ENCODE measurements around the gene SEMA3G. TPM values are rescaled to one million over a fixed set of nuclear protein-coding genes. Genes with fewer than 3 reads are reported as not detected.
A peak's percentile ranks its signal among the peaks of the same experiment; 100 is the strongest.

The SEMA3G gene
- total RNA-seq, 1 experiment from 2014 or later = not detected

DNA sequence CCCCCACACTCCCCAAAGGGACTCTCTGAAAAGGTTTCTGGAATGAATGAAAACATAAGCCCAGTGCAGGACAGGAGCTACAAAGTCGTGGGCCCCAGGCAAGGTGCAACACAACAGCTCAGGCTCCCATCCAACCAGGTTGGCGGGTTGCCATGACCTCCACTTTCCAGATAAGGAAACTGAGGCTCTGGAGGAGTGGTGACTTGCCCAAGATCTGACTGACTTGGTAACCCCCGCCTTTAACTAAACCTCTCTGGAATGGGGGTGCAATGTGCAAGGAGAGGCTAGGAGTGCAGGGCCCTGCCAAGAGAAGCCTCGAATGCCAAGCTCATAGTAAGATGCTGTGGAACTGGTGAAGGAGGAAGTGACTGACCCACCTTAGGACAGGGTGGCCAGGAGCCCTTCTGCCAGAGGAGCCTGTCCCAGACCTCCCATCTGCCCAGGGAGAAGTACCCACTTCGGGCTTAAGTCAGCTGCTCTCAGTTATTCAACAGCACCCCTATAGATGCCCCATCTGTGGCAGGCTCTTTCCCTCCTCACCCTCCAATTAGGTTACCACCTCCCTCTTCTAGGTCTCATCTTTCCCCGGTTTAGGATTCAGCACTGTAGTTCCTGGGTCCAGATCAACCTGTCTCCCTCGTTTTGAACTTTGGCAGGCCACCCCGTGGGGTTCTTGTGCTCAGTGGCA is 9.5 kb upstream of the SEMA3G start:
- CTCF ChIA-PET = no interaction called here
- Histone ChIP-seq H3K27me3 (replicated peaks; ENCODE audit: insufficient read depth, low read depth, low read length, poor library complexity) (no peaks in the 10 kb centered on the region), H3K36me3 (ENCODE audit: insufficient read depth, low read length, poor library complexity, severe bottlenecking) (peaks cover 11% of the 10 kb centered on the region), H3K4me3 (ENCODE audit: low read depth, low read length, poor library complexity, severe bottlenecking) (peak overlapping the region; percentile 77), H3K27ac (ENCODE audit: low read depth, low read length, poor library complexity, severe bottlenecking) (no peak overlapping the region), H3K4me1 (ENCODE audit: insufficient read depth, low read length, poor library complexity, severe bottlenecking) (peaks cover 3% of the 10 kb centered on the region), H3K9me3 (ENCODE audit: low read depth, low read length, poor library complexity, severe bottlenecking) (no peaks in the 10 kb centered on the region)
- DNase-seq (ENCODE audit: low spot score) = no peak
- TF ChIP-seq, protein P1, sequence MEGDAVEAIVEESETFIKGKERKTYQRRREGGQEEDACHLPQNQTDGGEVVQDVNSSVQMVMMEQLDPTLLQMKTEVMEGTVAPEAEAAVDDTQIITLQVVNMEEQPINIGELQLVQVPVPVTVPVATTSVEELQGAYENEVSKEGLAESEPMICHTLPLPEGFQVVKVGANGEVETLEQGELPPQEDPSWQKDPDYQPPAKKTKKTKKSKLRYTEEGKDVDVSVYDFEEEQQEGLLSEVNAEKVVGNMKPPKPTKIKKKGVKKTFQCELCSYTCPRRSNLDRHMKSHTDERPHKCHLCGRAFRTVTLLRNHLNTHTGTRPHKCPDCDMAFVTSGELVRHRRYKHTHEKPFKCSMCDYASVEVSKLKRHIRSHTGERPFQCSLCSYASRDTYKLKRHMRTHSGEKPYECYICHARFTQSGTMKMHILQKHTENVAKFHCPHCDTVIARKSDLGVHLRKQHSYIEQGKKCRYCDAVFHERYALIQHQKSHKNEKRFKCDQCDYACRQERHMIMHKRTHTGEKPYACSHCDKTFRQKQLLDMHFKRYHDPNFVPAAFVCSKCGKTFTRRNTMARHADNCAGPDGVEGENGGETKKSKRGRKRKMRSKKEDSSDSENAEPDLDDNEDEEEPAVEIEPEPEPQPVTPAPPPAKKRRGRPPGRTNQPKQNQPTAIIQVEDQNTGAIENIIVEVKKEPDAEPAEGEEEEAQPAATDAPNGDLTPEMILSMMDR (conservative IDR thresholded peaks at IDR 0.05; ENCODE audit: low read depth, low read length) = no peak
- no peak for TF ChIP-seq EZH2 (IDR thresholded peaks at IDR 0.05; ENCODE audit: borderline replicate concordance, low read depth, low read length, poor library complexity, severe bottlenecking)
- BruUV-seq (replicated peaks) = no TSS peak
- POLR2A ChIA-PET (ENCODE audit: low non-redundant PET) = no interaction called here
- intact Hi-C loops (cut with micrococcal nuclease; ENCODE audit: unreplicated experiment) = no loop called here

DNA sequence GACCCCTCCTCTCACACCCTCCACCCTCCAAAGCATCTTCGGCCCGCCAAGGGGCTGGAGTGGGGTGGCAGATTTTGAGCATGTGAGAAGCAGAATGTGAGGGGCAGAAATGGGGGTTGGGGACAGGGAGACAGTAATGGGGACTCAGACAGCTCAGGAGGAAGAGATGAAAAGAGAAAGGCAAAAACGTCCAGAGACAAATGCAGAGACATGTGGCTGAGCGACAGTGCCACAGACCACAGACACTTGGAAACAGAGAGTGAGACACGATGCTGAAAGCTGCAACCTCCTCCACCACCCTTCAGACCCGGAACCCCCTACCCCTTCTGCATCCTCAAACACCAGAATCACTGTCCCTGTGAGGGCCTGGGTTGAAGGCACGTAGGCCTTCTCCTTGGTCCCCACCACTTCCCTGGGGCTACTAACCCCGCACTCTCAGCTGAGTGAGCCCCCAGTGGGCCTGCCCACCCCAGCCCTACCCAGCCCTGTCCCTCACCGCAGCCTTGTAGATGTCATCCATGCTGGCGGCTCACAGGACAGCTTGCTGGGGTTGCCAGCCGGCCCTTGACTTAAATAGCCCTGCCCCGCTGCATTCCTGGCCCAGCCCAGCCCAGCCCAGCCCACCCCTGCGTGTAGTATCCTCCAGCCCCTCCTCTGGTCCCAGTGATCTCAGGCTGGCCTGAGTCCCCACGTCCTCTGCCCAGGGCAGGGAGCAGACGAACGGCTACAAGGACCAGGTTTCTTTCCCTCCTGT is 8.8 kb upstream of the SEMA3G start, which contains the start of gene TNNC1:
Gene TNNC1, minus strand, starts transcription at position 546 of the 754 bp plus-strand sequence. Its CDS starts 26 bp downstream, at position 520.
- intact Hi-C loops (cut with micrococcal nuclease; ENCODE audit: unreplicated experiment) = no loop called here
- DNase-seq (ENCODE audit: low spot score) = no peak
- no TSS peak for BruUV-seq (replicated peaks)

DNA sequence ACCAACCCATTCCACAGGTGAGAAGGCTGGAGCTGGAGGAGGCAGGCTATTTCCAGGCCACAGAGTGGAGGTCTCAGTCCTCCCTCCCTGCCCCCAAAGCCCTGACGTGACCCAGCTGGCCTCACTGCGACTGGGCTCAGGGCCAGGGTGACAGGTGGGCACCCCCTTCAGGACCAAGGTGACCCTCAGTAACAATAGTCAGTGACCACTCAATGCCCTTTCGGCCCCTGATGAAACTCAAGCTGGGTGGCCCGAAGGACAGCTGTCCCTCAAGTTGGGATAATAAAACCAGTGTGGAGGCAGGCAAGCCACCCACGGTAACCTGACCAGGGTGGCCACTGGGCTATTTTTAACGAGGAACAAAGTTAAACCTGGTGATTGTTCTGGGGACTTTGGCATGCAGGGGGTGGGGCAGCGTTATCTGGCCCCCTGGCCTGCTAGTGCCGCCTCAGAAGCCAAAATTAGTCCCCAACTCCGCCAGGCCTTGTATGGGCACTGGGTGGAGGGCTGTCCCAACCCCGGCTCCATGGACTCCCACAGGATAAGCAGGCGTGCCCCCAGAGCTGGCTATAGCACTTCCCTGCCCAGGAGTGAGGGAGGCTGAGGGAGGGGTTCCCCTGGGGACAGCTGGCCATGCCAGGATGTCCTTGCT is 7.8 kb upstream of the SEMA3G start:
- H3K27ac ChIP-seq (ENCODE audit: low read depth, low read length, poor library complexity, severe bottlenecking) = no peak overlapping the region
- no peak overlapping the region for H3K4me3 ChIP-seq (ENCODE audit: low read depth, low read length, poor library complexity, severe bottlenecking)
- no peak for DNase-seq (ENCODE audit: low spot score)
- POLR2A ChIA-PET (ENCODE audit: low non-redundant PET) = no interaction called here
- no peak for TF ChIP-seq EZH2 (IDR thresholded peaks at IDR 0.05; ENCODE audit: borderline replicate concordance, low read depth, low read length, poor library complexity, severe bottlenecking)
- TF ChIP-seq, protein P1 (conservative IDR thresholded peaks at IDR 0.05; ENCODE audit: low read depth, low read length) = no peak
- BruUV-seq (replicated peaks) = no TSS peak
- no peaks in the 10 kb centered on the region for H3K9me3 ChIP-seq (ENCODE audit: low read depth, low read length, poor library complexity, severe bottlenecking)
- intact Hi-C loops (cut with micrococcal nuclease; ENCODE audit: unreplicated experiment) = no loop called here
- CTCF ChIA-PET = no interaction called here
- no peaks in the 10 kb centered on the region for H3K36me3 ChIP-seq (ENCODE audit: insufficient read depth, low read length, poor library complexity, severe bottlenecking)
- peaks cover 3% of the 10 kb centered on the region for H3K4me1 ChIP-seq (ENCODE audit: insufficient read depth, low read length, poor library complexity, severe bottlenecking)
- H3K27me3 ChIP-seq (replicated peaks; ENCODE audit: insufficient read depth, low read depth, low read length, poor library complexity) = no peaks in the 10 kb centered on the region

More for the DNA sequence above, 8.8 kb upstream of the SEMA3G start, which contains the start of gene TNNC1:
- Histone ChIP-seq H3K27me3 (replicated peaks; ENCODE audit: insufficient read depth, low read depth, low read length, poor library complexity) (no peaks in the 10 kb centered on the region), H3K9me3 (ENCODE audit: low read depth, low read length, poor library complexity, severe bottlenecking) (no peaks in the 10 kb centered on the region), H3K4me3 (ENCODE audit: low read depth, low read length, poor library complexity, severe bottlenecking) (peak within 1 kb of the TSS; percentile 77), H3K4me1 (ENCODE audit: insufficient read depth, low read length, poor library complexity, severe bottlenecking) (peaks cover 3% of the 10 kb centered on the region), H3K27ac (ENCODE audit: low read depth, low read length, poor library complexity, severe bottlenecking) (no peak within 1 kb of the TSS), H3K36me3 (ENCODE audit: insufficient read depth, low read length, poor library complexity, severe bottlenecking) (peaks cover 9% of the 10 kb centered on the region)
- CTCF ChIA-PET = no interaction called here
- POLR2A ChIA-PET (ENCODE audit: low non-redundant PET) = no interaction called here
- no peak for TF ChIP-seq EZH2 (IDR thresholded peaks at IDR 0.05; ENCODE audit: borderline replicate concordance, low read depth, low read length, poor library complexity, severe bottlenecking)
- TF ChIP-seq, protein P1 (conservative IDR thresholded peaks at IDR 0.05; ENCODE audit: low read depth, low read length) = no peak
